ENCODE results near the gene DONSON.

- TF ChIP-seq, protein P1, sequence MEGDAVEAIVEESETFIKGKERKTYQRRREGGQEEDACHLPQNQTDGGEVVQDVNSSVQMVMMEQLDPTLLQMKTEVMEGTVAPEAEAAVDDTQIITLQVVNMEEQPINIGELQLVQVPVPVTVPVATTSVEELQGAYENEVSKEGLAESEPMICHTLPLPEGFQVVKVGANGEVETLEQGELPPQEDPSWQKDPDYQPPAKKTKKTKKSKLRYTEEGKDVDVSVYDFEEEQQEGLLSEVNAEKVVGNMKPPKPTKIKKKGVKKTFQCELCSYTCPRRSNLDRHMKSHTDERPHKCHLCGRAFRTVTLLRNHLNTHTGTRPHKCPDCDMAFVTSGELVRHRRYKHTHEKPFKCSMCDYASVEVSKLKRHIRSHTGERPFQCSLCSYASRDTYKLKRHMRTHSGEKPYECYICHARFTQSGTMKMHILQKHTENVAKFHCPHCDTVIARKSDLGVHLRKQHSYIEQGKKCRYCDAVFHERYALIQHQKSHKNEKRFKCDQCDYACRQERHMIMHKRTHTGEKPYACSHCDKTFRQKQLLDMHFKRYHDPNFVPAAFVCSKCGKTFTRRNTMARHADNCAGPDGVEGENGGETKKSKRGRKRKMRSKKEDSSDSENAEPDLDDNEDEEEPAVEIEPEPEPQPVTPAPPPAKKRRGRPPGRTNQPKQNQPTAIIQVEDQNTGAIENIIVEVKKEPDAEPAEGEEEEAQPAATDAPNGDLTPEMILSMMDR (IDR thresholded peaks at IDR 0.05), result no peak
- TF ChIP-seq POLR2A (IDR thresholded peaks at IDR 0.05), result no peak
Measured at GRCh38 chr21:33557447-33557846, 31.0 kb downstream of the DONSON start.

Measured in thyroid gland (tissue), 4 donors.